Naive thymus-derived CD4-positive, alpha-beta T cell (primary cell): ENCODE measurements around the gene PEAK3. TPM values are rescaled to one million over a fixed set of nuclear protein-coding genes. Genes with fewer than 3 reads are reported as not detected.

Source experiments
- ATAC-seq: fragments of 150-1000 bp; cut with Tn5 transposase; 2 replicates; pipeline ENCODE4 v1.10.0; 2021; ENCODE audit warnings: mild to moderate bottlenecking, moderate library complexity
- CTCF ChIA-PET: fragments of 350-600 bp; sonication (Branson Sonifier 250); formaldehyde crosslinking; loops from one replicate; lab custom pipeline; 2021; ENCODE audit warnings: antibody characterized with exemption; lab: Charles Lee
- POLR2A ChIA-PET: fragments of 350-600 bp; sonication (Branson Sonifier 250); formaldehyde crosslinking; loops from one replicate; lab custom pipeline; 2021; ENCODE audit warnings: antibody characterized with exemption, inconsistent platforms; lab: Charles Lee
- DNase-seq, 9 donors: peaks; one replicate each; pipeline versions ENCODE4 v3.0.0 to v3.0.0-alpha.2; 2020 to 2022; ENCODE audit warnings: mixed read lengths in 1 of 9
- H3K27ac ChIP-seq: one replicate; pipeline ENCODE4 v1.7.0; 2013; ENCODE audit warnings: mild to moderate bottlenecking, low read depth, low read length, moderate library complexity
- H3K27me3 ChIP-seq, 2 donors: one replicate each; pipeline ENCODE4 v1.7.0; 2013; ENCODE audit warnings: low read length in 2 of 2, mild to moderate bottlenecking in 2 of 2, moderate library complexity in 2 of 2; ENCODE audit not compliant: control insufficient read depth in 2 of 2, insufficient read depth in 2 of 2
- H3K36me3 ChIP-seq, 3 experiments: 1 replicate in 2 of 3; 2 replicates in 1 of 3; pipeline ENCODE4 v1.7.0; 2013; ENCODE audit warnings: low read length in 3 of 3, mild to moderate bottlenecking in 3 of 3, moderate library complexity in 1 of 3; ENCODE audit not compliant: insufficient read depth in 3 of 3, control insufficient read depth in 2 of 3
- H3K4me1 ChIP-seq, 2 donors: one replicate each; pipeline ENCODE4 v1.7.0; 2013; ENCODE audit warnings: low read length in 2 of 2, mild to moderate bottlenecking in 2 of 2, moderate library complexity in 1 of 2; ENCODE audit not compliant: control insufficient read depth in 2 of 2, insufficient read depth in 2 of 2
- H3K4me3 ChIP-seq: 2 replicates; pipeline ENCODE4 v1.7.0; 2013; ENCODE audit warnings: mild to moderate bottlenecking, low read length
- H3K9me3 ChIP-seq, 3 experiments: 1 replicate in 2 of 3; 2 replicates in 1 of 3; pipeline ENCODE4 v1.7.0; 2013; ENCODE audit warnings: low read length in 3 of 3; ENCODE audit not compliant: control insufficient read depth in 2 of 3
- H3K27ac Mint-ChIP-seq, 9 donors: one replicate each; pipeline ENCODE4 v1.8.0; 2020 to 2022; ENCODE audit warnings: mixed read lengths in 9 of 9, mild to moderate bottlenecking in 8 of 9, moderate library complexity in 5 of 9, inconsistent platforms in 2 of 9
- H3K27me3 Mint-ChIP-seq, 5 donors: one replicate each; pipeline ENCODE4 v1.8.0; 2021 to 2022; ENCODE audit warnings: mixed read lengths in 5 of 5, mild to moderate bottlenecking in 1 of 5
- H3K36me3 Mint-ChIP-seq, 5 donors: one replicate each; pipeline ENCODE4 v1.8.0; 2020 to 2022; ENCODE audit warnings: mixed read lengths in 5 of 5, mild to moderate bottlenecking in 3 of 5, inconsistent platforms in 1 of 5
- H3K4me1 Mint-ChIP-seq, 7 donors: one replicate each; pipeline ENCODE4 v1.8.0; 2020 to 2022; ENCODE audit warnings: mixed read lengths in 7 of 7, mild to moderate bottlenecking in 3 of 7, inconsistent platforms in 1 of 7
- H3K4me3 Mint-ChIP-seq, 10 donors: one replicate each; pipeline ENCODE4 v1.8.0; 2020 to 2022; ENCODE audit warnings: mild to moderate bottlenecking in 10 of 10, mixed read lengths in 10 of 10, moderate library complexity in 6 of 10, inconsistent platforms in 2 of 10
- H3K9me3 Mint-ChIP-seq, 11 donors: one replicate each; pipeline ENCODE4 v1.8.0; 2020 to 2022; ENCODE audit warnings: mixed read lengths in 11 of 11, mild to moderate bottlenecking in 4 of 11, inconsistent platforms in 1 of 11, moderate library complexity in 1 of 11
- intact Hi-C, 2 donors: fragments of 100-400 bp; cut with micrococcal nuclease; formaldehyde crosslinking; loops; one replicate each; pipeline ENCODE4 v1.15.1; 2023
- polyA plus RNA-seq, 2 donors: library from polyadenylated mRNA; unstranded; fragments of 300-500 nt; fragmentation: Illumina TruSeq; gene quantifications; one replicate each; pipeline ENCODE4 v1.2.3, GENCODE V29; 2021
- total RNA-seq, 6 experiments: library from RNA in 5 of 6; stranded (reverse) in 5 of 6; gene quantifications; 1 replicate in 5 of 6; 2 replicates in 1 of 6; pipeline ENCODE4 v1.2.3 and lab custom pipeline; 2021 to 2026

The PEAK3 gene
- total and polyA plus RNA-seq, 7 experiments from 2014 or later = 0.14 to 3.9 (median 0.36) TPM; not detected in 1

- Histone ChIP-seq H3K27ac (peak overlapping the region; percentile 79), H3K27me3 (no peaks in the 10 kb centered on the region), H3K4me3 (peak overlapping the region; percentile 72), H3K4me1 (peaks cover 24 to 26% of the 10 kb centered on the region in 2 donors), H3K36me3 (peaks cover 0 to 34% (median 12%) of the 10 kb centered on the region in 3 experiments), H3K9me3 (no peaks in the 10 kb centered on the region)
- intact Hi-C loops = loop anchor here in 1 of 2 donors (2.0 to 5.0 kb wide), 2 partner anchors 60 to 209 kb away; partner anchors contain the start of genes GADD45B, LSM7 and SPPL2B
- peaks cover 0 to 11% (median 5%) of the 10 kb centered on the region in 5 donors for H3K36me3 Mint-ChIP-seq
- peak overlapping the region; percentile 8 to 94 (median 76) for H3K27ac Mint-ChIP-seq
- H3K4me3 Mint-ChIP-seq = peak overlapping the region; percentile 75 to 96 (median 90)
- peaks cover 0 to 3% (median 0%) of the 10 kb centered on the region in 11 donors for H3K9me3 Mint-ChIP-seq
- DNase-seq (no peak), ATAC-seq (no peak)
- ChIA-PET POLR2A (interaction anchor here (1.0 to 7.1 kb wide), 4 partner anchors 10 to 35 kb away, joined by 3 to 37 read pairs (median 12); no protein-coding TSS in a partner anchor), CTCF (no interaction called here)
- H3K27me3 Mint-ChIP-seq = no peaks in the 10 kb centered on the region
- peaks cover 18 to 44% (median 26%) of the 10 kb centered on the region in 7 donors for H3K4me1 Mint-ChIP-seq
These were observed 13.5 kb downstream of the PEAK3 start for GRCh38 chr19:2268480-2268830.

GRCh38 chr19:2266183-2266993 is 15.6 kb downstream of the PEAK3 start:
- no peak overlapping the region for H3K4me3 ChIP-seq
- Mint-ChIP-seq H3K36me3 (peaks cover 0 to 4% (median 0%) of the 10 kb centered on the region in 5 donors), H3K4me3 (peak overlapping the region in 8 of 10 donors; percentile 16 to 71 (median 40)), H3K27ac (peak overlapping the region in 8 of 9 donors; percentile 12 to 73 (median 58)), H3K27me3 (no peaks in the 10 kb centered on the region), H3K9me3 (peaks cover 0 to 3% (median 0%) of the 10 kb centered on the region in 11 donors), H3K4me1 (peaks cover 8 to 27% (median 16%) of the 10 kb centered on the region in 7 donors)
- peaks cover 11 to 15% of the 10 kb centered on the region in 2 donors for H3K4me1 ChIP-seq
- DNase-seq (no peak), ATAC-seq (no peak)
- no peaks in the 10 kb centered on the region for H3K9me3 ChIP-seq
- H3K27me3 ChIP-seq = no peaks in the 10 kb centered on the region
- H3K27ac ChIP-seq = no peak overlapping the region
- intact Hi-C loops = loop anchor here in 1 of 2 donors (5.0 kb wide), 1 partner anchor 211 kb away; the partner anchor contains the start of gene GADD45B
- peaks cover 0 to 18% (median 3%) of the 10 kb centered on the region in 3 experiments for H3K36me3 ChIP-seq
- ChIA-PET POLR2A (interaction anchor here (1.1 to 7.1 kb wide), 3 partner anchors 13 to 27 kb away, joined by 3 to 37 read pairs (median 11); no protein-coding TSS in a partner anchor), CTCF (no interaction called here)

- Mint-ChIP-seq H3K4me3 (no peak overlapping the region), H3K27me3 (no peaks in the 10 kb centered on the region), H3K4me1 (peaks cover 5 to 40% (median 33%) of the 10 kb centered on the region in 7 donors), H3K9me3 (no peaks in the 10 kb centered on the region), H3K36me3 (no peaks in the 10 kb centered on the region), H3K27ac (peak overlapping the region in 2 of 9 donors; percentile 63 to 83)
- Histone ChIP-seq H3K27ac (no peak overlapping the region), H3K9me3 (no peaks in the 10 kb centered on the region), H3K4me1 (peaks cover 32% of the 10 kb centered on the region in 2 donors), H3K27me3 (no peaks in the 10 kb centered on the region), H3K36me3 (no peaks in the 10 kb centered on the region), H3K4me3 (no peak overlapping the region)
- ChIA-PET CTCF (interaction anchor here (0.5 to 1.4 kb wide), 7 partner anchors 12 to 436 kb away, joined by 3 to 4 read pairs (median 4); no protein-coding TSS in a partner anchor), POLR2A (interaction anchor here (0.8 to 13.1 kb wide), 9 partner anchors 8 to 22 kb away, joined by 3 to 163 read pairs (median 4); partner anchors contain the start of gene AMH)
- ATAC-seq = no peak
- intact Hi-C loops = no loop called here
- peak in 3 of 9 donors; percentile 34 to 60 (median 46) for DNase-seq
These were observed 20.4 kb downstream of the PEAK3 start for GRCh38 chr19:2261438-2262172.

DNA sequence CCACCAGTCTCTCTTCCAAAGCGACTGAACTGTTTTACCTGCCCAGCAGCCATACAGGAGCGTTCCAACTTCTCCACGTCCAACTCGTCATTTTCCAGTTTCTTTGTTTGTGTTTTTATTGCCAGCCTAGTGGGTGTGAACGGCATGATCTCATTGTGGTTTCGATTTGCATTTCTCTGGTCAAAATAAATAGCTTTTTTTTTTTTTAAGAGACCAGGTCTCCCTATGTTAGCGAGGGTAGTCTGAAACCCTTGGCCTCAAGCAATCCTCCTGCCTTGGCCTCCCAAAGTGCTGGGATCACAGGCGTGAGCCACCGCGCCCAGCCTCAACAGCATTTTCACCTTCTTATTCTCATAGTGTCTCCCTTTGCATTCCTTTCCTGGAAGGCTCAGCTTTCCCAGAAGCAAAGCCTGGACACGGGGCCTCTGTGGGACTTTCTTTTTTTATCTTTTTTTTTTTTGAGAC is 21.6 kb downstream of the PEAK3 start:
- Histone ChIP-seq H3K4me1 (peaks cover 26 to 32% of the 10 kb centered on the region in 2 donors), H3K27ac (no peak overlapping the region), H3K36me3 (no peaks in the 10 kb centered on the region), H3K9me3 (no peaks in the 10 kb centered on the region), H3K27me3 (no peaks in the 10 kb centered on the region), H3K4me3 (no peak overlapping the region)
- intact Hi-C loops = no loop called here
- no peaks in the 10 kb centered on the region for H3K36me3 Mint-ChIP-seq
- no peak for DNase-seq
- ChIA-PET POLR2A (interaction anchor here (0.6 to 13.1 kb wide), 8 partner anchors 9 to 215 kb away, joined by 3 to 163 read pairs (median 3); partner anchors contain the start of genes GADD45B and MOB3A), CTCF (interaction anchor here (1.6 to 3.2 kb wide), 2 partner anchors 14 to 21 kb away, joined by 6 to 25 read pairs; no protein-coding TSS in a partner anchor)
- peak overlapping the region in 2 of 10 donors; percentile 33 to 68 for H3K4me3 Mint-ChIP-seq
- H3K27ac Mint-ChIP-seq = peak overlapping the region in 8 of 9 donors; percentile 55 to 99 (median 80)
- H3K4me1 Mint-ChIP-seq = peaks cover 0 to 33% (median 28%) of the 10 kb centered on the region in 7 donors
- no peak for ATAC-seq
- H3K27me3 Mint-ChIP-seq = no peaks in the 10 kb centered on the region
- H3K9me3 Mint-ChIP-seq = no peaks in the 10 kb centered on the region

DNA sequence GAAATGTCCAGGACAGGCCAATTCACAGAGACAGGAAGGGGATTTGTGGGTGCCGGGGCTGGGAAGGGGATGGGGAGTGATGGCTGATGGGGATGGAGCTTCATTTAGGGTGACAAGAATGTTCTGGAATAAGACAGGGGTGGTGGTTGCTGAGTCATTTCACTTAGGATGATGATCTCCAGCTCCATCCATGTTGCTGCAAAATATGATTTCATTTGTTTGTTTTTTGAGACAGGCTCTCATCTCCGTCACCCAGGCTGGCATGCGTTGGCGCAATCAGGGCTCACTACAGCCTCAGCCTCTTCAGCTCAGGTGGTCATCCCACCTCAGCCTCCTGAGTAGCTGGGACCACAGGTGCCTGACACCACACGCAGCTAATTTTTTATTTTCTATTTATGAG is 22.6 kb downstream of the PEAK3 start:
- intact Hi-C loops = loop anchor here in 1 of 2 donors (2.0 kb wide), 1 partner anchor 21 kb away; no protein-coding TSS in a partner anchor
- Mint-ChIP-seq H3K27ac (peak overlapping the region; percentile 54 to 99 (median 94)), H3K4me1 (peaks cover 0 to 33% (median 28%) of the 10 kb centered on the region in 7 donors), H3K9me3 (no peaks in the 10 kb centered on the region), H3K36me3 (no peaks in the 10 kb centered on the region), H3K27me3 (peaks cover 0 to under 1% (median 0%) of the 10 kb centered on the region in 5 donors), H3K4me3 (peak overlapping the region in 8 of 10 donors; percentile 36 to 68 (median 54))
- ATAC-seq (no peak), DNase-seq (no peak)
- Histone ChIP-seq H3K27ac (no peak overlapping the region), H3K9me3 (no peaks in the 10 kb centered on the region), H3K4me1 (peaks cover 26 to 32% of the 10 kb centered on the region in 2 donors), H3K36me3 (no peaks in the 10 kb centered on the region), H3K27me3 (no peaks in the 10 kb centered on the region), H3K4me3 (no peak overlapping the region)
- POLR2A ChIA-PET = interaction anchor here (0.6 to 13.1 kb wide), 8 partner anchors 9 to 216 kb away, joined by 3 to 163 read pairs (median 5); partner anchors contain the start of genes GADD45B and MOB3A
- CTCF ChIA-PET = interaction anchor here (0.6 to 3.2 kb wide), 5 partner anchors 15 to 316 kb away, joined by 3 to 25 read pairs (median 3); no protein-coding TSS in a partner anchor
